Measurements from ENCODE around the gene POC1B.

Gene POC1B

DNA sequence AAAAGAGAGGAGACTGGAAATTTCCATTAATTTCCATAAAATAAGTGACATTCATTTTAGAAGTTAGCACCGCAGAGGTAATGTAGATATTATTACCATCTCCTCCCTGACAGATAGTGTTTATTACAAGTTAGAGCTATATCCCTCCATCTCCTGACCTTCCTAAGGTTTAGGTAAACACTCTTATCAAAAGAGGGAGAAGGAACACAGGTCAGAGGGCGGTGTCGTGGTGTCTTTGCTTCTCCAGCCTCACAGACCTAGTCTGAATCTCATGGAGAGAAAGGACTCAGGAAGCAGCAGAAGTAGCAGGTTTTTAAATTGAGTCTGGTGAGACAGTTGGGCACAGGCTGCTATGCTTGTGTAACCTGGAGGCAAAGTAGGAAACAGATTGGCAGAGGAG is 11.5 kb upstream of the POC1B start:
- TF ChIP-seq, protein P1, sequence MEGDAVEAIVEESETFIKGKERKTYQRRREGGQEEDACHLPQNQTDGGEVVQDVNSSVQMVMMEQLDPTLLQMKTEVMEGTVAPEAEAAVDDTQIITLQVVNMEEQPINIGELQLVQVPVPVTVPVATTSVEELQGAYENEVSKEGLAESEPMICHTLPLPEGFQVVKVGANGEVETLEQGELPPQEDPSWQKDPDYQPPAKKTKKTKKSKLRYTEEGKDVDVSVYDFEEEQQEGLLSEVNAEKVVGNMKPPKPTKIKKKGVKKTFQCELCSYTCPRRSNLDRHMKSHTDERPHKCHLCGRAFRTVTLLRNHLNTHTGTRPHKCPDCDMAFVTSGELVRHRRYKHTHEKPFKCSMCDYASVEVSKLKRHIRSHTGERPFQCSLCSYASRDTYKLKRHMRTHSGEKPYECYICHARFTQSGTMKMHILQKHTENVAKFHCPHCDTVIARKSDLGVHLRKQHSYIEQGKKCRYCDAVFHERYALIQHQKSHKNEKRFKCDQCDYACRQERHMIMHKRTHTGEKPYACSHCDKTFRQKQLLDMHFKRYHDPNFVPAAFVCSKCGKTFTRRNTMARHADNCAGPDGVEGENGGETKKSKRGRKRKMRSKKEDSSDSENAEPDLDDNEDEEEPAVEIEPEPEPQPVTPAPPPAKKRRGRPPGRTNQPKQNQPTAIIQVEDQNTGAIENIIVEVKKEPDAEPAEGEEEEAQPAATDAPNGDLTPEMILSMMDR (IDR thresholded peaks at IDR 0.05), result no peak

DNA sequence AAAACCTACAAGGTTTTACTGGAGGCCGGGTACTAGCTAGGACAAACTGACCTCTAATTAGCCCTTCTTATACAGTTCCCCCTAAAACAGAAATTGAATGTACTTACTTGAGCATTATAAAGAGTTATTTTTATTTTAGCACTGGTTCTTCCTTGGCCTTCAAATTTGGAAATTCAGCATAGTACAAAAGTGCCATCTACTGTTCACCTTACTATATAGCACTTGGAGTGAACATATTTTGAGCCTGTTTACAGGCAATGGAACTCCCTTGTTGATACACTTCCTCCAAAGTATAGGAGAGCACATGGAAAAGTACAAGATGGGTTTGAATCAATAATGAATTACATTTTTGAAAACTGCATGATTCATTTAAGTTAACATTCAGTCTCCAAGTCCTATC is 3.9 kb upstream of the POC1B start:
- TF ChIP-seq, protein P1 (IDR thresholded peaks at IDR 0.05), result peak; percentile 67

DNA sequence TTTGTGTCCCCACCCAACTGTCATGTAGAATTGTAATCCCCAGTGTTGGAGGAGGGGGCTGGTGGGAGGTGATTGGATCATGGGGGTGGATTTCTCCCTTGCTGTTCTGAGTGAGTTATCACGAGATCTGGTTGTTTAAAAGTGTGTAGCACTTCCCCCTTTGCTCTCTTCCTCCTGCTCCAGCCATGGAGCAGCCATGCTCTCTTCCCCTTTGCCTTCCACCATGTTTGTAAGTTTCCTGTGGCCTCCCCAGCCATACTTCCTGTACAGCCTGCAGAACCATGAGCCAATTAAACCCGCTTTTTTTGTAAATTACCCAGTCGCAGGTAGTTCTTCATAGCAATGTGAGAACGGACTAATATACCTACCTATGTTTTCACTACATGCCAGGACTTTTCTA is 2.6 kb upstream of the POC1B start:
- TF ChIP-seq, protein P1 (IDR thresholded peaks at IDR 0.05), result no peak

DNA sequence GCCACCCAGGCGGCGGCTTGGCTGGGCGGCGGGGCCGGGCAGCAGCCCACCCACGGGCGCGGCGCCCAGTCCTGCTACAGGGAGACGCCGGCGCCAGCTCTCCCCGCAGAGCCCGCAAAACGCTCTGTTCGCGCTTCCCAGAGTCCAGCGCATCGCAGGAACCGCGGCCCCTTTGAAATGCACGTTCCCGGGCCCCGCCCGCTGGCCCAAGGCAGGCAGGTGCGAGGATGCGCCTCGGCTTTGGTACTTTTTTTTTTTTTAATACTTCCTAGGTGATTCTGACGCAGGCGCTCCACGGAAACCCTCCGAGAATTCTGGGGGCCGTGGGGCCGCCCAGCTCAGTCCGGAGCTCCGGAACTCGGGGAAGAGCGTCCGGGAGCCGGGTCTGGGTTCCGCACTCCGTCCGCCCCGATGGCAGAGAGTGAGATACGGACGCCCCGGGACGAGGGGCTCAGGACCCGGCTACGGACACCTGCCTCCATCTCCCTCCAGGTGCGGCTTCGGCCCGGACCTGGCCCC is 483 bp downstream of the POC1B start:
- TF ChIP-seq, protein P1 (IDR thresholded peaks at IDR 0.05), result no peak

DNA sequence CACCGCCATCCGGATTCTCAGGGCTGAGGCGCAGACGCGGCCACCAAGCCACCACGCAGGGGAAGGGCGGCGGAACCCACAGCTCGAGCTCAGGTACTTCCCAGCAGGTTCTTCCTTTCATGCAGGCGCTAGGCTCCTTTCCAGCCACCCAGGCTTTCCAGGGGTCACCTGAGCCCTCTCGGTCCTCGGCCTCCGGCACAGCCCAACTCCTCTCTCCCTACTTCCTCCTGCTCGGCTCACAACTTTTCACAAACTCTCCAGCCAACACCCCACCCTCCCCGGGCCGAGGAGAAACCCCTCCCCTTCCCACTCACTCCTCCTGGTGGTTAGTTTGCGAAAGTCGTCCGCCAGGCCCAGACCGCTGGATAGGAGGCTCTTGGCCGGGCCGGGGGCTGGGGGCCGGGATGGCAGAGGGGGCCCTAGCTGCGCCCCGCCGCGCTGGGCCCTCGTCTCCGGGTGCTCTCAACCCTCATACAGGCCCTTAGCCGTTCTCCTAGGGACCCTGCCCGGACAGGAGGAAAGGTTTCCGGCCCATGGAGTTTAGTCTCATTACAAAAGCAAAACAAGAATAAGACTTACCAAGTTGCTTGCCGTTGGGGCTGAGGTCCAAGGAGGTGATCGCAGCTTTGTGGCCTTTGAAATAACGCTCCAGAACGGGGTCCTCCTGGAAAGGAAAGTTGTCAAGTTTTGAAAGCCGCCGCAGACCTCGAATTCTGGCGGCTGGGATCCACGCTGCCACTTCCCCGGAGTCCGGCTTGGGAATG is 1.1 kb downstream of the POC1B start, which contains the start of gene GALNT4:
GALNT4 (minus strand) TSS at position 256 of the 764 bp plus-strand sequence; CDS start at position 9, 247 bp downstream.
- TF ChIP-seq, protein P1 (IDR thresholded peaks at IDR 0.05), result peak; percentile 65

DNA sequence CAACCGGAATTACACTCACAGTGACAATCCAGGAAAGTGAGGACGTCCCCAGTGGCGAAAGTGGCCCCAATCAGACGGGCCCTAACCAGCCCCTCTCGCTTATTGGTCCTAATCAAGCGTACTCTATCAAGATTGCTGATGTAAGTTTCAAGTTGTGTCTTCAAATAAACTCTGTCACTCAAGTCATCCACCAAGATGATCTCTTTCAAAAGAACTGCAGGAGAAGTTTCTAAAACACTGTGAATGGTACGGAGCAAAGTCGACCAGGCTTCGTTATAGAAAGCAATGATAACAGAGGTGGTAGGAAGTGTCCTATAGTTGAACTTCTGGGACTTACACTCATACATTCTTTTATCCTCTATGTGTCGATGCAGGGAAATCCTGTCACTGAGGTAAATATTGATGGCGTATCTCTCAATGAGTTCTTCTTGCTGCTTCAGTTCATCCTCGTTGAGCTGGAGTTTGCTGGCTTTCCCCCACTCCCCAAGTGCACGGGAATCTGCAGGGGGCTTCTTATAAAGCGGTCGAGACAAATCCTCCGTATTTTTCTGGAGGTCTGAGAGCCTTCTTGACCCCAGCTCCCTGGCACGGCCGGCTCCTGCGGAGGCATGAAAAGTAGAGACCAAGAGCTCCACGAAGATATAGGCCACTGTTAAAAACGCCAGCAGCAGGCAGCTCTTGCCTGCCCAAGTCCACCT is 1.9 kb downstream of the POC1B start:
- TF ChIP-seq, protein P1 (IDR thresholded peaks at IDR 0.05), result no peak

DNA sequence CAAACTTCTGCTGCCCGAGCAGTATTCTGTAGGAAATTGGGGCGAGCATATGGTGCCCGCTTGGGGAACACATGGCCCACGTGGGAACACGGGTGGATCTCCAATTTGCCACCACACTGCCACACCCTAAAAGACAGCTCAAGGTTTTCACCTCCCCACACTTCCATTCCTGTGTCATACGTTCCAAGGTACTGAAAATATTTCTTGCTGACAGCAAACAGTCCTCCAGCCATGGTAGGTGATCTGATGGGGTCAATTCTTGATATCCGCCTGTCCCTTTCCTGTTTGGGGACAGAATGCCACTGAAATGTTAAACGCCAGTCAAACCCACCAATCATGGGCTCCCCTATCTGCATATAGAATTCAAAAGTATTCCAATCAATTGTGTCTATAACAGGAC is 2.5 kb downstream of the POC1B start:
- TF ChIP-seq, protein P1 (IDR thresholded peaks at IDR 0.05), result no peak
